NCI-H146 (cell line): Measurements from ENCODE around the gene SORCS2.

Source experiments
- DNase-seq: peaks from one replicate; lab custom pipeline; 2025; lab: John Stamatoyannopoulos, UW

The SORCS2 gene

DNA sequence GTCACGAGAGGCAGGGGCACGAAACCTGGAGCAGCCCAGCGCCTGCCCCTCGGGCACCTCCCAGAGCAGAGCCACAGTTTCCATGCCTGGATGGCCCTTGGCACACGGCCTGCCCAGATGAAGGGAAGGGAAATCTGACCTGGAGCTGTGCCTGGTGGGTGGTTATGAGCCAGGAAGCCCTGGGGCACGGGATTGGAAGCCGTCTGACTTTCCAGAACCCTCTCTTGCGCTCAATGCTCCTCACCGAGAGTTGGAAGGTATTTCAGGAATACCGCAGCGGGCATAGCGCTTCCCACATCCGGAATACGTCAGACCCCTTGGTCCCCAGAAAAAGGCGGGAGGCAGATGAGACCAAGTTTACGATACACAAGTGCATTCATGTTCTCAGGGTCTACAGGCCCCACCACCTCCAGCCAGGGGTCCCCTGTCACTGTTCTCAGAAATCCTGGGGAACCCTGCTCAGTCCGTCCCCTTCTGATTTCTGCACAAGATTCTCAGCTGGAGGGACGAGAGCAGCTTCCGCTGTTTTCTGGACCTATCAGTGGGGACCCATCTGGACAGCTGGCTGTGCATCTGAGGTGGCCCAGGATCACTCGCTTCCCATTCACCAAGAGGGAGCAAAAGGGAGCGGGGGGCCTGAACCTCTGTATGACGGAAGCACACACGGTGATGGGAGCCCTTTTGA, 574.5 kb downstream of the SORCS2 start:
- DNase-seq, result no peak

DNA sequence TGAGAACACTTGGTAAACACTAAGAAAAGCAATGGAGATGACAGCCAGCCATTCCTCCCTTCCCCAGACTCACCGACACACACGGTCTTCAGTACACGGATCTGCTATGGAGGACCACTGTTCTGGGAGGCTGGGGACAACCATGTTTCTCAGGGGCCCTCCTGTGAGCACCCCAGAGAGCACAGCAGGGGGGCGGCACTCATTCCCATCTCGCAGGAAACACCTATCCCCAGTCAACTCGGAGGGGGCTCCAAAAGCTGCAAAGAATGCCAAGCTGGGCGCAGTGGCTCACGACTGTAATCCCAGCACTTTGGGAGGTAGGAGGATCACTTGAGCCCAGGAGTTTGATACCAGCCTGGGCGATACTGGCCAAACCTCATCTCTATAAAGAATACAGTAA, 575.2 kb downstream of the SORCS2 start:
- no peak for DNase-seq

DNA sequence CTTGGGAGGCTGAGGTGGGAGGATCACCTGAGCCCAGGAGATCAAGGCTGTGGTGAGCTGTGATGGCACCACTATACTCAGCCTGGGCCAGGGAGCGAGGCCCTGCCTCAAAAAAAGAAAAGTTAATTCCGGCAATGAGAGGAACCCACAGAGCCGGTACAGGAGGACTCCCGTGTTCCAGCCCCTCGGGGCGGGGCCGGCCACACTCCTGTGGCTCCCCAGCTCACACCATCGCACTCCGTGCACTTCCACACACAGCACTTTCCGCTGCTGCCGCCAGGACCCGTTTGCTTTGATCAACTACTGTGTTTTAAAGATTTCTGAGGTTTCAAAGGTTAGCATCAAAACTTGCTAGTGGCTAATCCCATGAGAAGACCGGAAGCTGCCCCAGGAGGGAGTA, 575.6 kb downstream of the SORCS2 start:
- no peak for DNase-seq

DNA sequence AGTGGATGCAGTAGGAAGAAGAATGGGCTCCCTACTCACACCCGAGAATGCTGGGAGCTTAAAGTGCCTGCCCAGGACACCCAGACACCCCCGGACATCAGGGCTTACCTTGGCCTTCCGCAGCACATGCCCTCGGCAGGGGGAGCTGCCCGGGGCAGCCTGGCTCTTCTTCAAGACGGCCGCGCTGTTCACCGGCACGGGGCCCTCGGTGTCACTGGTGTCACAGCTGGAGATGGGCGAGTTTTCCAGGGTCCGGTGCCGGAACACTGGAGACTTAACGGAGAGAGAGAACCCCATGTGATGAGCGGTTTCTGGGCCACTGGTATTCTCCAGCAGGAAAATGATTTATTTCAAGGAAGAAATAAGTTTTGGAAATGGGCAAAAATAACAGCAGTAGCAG, 576.4 kb downstream of the SORCS2 start:
- DNase-seq, result no peak

DNA sequence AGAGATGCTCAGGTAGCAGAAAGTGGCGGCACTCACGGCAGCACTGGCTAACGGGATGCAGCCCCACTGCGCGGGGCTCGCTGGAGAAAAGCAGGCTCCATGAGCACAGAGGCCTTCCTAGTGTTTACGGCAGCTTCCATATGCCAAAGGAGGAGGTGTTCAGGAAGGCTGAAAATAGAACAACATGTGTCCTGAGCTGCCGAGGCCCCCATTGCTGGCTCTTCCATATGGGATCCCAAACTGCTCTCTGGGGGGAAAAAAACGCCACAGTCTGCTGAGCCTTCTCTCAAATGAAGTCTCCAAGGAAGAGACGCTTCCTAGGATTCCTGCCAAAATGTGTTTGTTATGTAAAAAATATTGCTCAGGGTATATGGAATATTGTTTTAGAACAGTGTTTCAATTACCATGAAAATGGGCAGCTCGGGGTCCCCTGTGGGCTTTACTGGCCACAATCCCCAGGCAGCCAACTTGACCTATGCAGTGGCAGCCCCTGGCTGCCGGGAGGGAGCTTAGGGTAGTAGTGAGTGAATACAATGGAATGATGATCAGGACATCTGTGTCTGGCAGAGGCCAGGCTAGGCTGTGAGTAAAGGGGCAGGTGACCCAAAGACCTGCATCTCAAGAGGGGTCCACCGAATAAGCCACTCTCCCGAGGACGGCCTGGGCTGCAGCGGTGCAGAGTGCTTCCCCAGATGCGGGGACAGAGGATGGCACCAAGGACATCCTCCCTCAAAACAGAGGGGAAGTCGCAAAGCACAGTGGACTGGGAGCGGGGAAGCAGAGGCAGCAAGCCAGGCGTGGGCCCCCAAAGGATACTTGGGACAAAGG, 577.3 kb downstream of the SORCS2 start:
- no peak for DNase-seq

DNA sequence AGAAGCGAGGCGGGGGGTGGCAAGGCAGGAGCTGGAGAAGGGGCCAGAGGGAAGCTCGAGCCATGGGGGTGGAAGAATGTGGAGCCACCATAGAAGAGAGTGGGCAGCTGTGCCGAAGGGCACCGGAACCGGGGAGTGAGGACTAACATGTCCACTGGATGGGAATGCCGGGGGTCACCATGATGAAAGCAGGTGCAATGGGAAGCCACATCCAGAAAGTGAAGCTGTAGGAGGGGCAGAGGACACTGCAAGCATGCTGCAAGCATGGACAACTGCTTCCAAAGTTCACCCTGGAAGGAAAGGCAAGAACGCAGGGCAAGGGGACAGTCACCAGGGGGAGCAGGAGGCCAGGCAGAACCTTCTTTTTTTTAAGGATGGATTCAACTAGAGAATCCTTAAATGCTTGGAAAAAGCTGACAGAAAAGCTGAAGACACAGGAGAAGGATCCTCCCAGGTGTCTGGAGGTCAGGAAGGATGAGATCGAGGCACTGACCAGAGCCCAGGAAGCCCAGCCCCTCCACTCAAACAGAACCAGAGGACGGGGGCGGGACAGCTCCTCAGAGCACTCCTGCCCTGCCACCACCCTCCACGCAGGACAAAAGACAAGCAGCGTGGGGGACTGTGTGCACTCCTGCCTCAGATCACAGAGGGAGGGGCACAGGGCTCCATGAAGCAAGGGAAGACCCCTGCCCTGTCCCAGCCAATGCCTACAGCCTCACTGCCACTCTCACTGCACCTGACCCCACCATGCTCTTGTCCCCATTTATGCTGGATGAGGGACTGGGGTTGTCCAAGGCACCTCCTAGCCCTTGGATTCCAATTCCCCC, 578.1 kb downstream of the SORCS2 start:
- DNase-seq, result no peak

DNA sequence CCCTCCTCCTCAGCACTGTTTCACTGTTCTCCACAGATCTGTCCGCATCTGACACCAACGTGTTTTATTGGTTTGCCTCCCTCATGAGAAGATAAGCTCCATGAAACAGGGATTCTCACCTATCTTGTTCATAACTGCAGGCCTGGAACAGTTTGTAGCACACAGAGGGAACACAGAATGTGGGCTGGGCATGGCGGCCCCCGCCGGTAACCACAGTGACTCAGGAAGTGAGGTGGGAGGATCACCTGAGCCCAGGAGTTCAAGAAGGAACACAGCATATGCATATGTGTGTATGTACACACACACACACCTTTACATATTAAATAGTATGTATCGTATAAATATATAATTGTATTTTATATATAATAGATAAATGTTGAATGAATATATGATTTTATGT, 578.7 kb downstream of the SORCS2 start:
- DNase-seq, result no peak

DNA sequence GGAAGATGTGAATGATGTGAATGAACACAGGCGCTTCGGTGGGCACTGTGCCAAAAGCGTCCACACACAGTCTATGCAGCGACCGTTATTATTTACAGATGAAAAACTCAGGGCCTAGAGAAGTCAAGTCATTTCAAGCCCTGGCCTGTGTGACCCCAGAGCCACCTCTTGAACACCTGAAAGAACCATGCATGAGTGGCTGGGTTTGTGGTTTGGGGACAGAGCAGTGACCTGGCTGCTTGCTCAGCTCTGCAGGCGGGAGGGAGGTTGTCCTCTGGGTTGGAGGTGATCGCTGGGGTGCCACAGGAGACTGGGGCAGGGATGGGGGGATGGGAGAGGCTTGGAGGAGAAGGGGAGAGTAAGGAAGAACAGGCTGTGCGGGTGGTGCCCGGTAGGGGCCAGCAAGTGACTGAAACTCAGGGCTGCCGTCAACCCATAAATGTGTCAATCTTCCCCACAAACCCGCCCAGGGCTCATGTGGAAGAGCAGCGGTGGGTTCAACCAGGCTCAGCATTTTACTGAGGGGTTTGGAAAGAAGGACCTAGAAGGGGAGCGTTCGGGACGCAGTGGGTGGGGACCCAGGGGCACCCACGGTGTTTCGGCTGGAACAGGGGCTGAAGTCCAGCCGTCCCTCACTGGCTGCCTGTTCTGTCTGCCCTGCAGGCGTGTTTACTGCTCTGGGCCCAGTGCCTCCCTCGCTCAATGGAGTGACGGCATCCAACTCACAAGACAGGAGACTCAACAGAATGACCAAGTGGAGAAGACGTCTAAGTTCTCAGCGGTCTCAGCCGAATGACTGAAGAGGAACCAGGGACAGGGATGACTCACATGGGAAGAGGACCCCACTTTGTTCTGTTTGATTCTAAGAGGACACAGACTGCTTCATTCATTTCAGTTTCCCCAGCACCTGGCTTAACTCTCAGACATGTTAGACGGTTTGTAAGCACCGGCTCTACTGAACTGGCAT, 579.5 kb downstream of the SORCS2 start:
- no peak for DNase-seq

DNA sequence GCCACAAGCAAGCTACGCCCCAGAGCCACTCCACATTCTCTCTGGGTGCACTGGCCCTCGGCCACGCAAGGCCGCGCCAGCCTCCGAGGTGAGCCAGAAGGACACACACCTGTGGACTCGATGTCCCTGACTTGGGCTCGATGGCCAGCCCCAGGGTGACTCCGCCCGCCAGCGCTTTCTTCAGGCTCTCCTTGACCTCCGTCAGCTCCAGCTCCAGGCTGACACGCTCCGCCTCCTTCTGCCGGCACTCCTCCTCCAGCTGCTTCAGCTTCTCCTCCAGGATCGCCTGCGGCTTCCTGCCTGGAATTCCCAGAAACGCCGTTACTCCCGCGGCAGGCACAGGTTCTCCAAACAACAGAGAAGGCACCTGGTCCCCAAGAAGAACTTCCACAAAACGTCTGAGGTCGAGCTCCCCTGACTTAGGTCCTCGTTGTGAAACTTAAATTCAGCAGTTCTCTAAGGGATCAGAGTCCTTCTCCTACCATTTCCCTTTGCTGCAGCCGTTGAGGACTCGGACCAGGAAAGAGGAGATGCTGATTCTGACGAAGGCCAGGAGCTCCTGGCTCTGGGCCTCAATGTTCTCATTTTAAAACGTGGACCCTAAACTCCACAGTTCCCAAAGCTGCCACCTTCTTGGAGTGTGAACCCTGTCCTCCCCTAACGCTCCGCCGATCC, 580.5 kb downstream of the SORCS2 start:
- DNase-seq, result no peak

DNA sequence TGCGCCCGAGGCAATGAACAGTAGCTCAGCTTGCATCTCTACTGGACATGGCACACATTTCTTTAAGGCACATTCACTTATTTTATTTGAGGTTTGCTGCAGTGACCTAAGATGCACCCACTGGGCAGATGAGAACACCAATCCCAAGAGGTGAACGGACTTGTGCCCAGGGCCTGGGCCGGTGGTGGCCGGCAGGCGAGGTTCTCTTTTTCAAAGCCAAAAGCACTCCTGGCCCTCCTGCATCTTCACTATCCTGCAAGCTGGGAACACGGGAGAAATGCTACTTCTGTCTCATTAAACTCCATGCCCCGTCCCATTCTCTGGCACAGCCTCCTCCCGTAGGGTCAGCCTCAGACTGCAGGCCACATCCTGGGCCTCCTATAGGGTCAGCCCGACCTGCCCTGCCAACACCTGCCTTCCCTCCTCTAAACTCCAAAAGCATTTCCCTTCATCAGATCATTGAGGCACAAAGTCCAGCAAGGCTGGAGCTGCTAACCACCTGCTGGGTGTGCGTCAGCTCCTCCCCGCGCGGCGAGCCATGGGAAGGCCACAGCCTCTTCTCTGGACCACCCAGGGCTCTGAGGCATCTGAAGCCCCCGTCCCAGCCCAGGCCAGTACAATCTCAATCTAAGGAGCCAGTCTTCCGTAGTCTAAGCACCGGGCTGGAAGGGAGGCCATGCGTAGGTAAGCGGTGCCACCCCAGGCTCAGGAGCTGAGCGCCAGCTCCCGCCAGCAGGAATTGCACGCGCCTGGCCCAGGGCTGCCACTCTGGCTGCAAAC, 581.3 kb downstream of the SORCS2 start:
- no peak for DNase-seq

DNA sequence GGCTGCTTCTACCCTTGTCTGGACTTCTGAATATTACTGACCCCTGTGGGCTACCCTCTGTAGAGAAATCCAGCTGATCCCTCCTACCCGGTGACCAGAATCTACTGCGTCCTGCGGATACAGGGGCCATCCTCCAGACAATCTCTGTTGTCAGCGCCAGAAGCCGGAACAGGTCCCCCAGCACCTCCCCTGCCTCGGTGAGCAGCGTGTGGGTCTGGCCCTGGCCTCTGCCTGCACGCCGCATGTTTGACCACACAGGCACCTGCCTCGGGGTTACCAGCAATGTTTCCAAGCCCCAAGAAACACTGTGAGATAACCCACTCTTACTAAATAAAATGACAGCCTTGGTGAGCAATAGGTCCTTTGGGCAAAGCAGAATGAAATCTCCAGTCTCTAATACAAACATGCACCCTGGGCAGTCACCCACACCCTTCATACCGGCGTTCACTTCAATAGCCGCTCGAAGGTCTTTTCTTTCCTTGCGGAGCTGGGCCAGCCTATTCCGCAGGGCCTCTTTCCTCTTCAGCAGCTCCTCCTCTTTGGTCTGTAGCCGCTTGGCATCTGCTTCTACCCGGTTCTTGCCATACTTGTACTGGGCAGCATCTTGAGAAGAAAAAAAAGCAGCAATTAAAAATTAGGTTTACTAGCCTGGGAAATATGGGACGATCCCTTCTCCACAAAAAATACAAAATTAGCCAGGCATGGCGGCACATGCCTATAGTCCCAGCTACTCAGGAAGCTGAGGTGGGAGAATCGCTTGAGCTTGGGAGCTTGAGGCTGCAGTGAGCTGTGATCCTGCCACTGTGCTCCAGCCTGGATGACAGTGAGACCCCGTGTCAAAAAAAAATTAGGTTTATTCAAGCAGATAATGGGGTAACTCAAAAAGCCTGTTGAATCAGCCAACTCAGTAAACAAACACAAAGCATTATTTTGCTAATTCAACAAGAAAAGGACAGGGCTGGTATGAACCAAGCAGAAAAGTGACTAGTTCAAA, 582.3 kb downstream of the SORCS2 start:
- DNase-seq, result no peak

DNA sequence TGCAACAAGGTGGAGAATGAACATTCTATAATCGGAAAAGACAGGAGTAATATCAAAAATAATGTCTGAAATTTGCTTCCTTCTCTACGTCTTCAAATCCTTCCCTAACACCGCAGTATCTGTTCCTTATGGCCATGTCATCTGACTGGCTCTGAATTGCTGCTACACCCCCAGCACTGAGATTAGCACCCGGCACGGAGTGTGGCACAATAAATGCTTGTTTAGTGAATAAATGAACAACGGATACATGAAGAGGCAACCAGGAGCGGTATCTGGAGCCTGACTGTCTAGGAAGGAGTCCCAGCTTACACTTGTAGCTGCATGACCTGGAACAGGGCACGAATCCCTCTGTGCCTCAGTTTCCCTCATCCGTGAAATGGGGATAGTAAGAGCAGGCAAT, 583.1 kb downstream of the SORCS2 start:
- no peak for DNase-seq

DNA sequence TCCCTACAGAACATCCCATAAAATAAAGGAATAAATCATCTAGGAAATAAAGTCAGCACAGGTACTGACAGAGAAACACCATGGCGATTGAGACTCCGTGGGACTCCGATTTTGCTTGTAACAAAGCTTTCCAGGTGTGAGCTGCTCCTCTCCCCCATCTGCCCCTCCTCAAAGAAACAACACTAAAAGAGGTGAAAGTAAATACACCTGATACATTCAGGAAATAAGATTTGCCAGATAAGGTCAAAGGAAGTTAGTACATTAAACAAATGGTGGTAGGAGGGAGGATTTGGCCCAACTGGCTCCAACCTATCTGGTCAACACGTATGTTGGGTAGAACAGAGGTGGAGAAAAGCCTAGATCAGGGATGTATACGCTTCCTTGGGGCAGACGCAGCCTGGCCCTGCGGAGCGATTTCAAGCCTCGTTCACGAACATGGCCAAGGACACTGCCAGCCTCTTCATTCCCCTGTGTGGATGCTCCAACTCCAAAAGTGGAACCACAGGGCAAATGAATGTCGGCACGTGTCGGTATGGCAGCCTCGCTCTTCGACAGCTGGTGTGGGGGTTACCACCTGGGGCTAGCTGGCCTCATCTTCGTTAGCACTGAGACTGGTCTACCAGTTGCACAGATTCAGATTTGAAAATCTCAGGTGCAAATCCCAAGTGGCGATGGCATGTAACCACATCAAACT, 584.8 kb downstream of the SORCS2 start:
- peak; percentile 48 for DNase-seq

DNA sequence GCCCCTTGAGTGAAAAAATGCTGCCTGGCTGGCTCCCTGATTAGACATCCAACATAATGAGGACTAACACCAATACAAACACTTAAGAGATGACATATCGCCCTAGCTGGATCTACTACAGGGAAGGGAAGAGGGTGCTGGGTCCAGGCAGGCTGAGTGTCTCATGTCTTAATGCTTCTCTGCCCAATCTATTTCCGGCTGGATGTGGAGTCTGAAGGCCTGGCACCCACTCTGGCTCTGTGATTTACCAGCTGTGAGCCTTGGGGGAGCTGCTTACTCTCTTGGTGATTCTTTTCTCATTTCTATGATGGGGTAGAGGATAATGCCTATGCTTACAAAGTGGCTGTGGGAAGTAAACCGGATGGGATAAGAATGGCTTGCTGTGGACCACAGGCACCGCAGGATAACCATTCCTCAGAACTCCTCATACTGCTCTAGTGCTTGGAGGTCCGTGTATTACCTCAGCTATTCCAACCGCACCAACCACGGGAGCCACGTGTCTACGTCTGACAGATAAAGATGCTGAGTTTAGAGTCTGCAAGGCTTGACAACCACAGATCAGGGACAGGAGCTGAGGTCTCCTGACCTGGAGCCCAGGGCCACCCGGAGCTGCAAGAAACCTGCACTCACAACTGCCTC, 585.7 kb downstream of the SORCS2 start:
- DNase-seq, result no peak

DNA sequence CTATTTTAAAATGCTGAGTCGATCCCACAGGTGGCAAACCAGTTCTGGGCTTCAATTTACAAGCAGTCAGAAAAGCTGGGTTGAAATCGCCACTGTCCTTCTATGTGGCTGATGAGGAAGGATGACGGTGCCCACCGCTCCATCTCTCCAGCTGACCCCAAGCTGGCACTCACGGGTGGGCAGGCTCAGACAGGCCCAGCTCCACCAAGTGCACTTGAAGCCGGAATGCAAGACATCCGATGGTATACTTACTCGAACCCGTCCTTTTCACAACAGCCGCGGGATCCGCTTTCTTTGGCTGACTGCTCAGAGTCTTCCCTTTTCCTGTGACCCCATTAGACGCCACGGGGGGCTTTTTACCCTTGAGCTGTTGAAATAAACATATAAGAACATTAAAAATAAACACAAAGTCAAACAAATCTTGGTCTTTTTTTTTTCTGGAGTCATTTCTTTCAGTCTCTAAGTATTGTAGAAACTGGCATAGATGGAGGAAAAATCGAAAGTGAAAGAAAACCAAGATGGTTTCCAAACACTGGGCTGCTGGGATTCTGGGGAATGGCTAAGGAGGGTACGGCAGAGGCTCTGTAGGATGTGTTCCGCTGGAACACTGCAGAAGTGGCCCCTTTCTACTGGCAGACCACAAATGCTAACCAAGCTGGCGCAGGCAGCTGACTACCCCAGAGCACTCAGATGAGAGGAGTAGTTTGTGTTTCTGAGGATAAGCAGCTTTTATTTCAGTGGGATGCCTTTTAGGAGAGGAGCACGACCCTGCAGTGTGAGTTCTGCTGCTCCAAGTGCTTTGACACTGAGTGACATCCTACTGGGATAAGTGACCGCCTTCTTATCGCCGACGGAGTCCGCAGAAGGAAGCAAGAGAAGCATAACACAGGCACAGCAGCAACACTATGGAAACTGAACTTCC, 586.4 kb downstream of the SORCS2 start:
- no peak for DNase-seq

DNA sequence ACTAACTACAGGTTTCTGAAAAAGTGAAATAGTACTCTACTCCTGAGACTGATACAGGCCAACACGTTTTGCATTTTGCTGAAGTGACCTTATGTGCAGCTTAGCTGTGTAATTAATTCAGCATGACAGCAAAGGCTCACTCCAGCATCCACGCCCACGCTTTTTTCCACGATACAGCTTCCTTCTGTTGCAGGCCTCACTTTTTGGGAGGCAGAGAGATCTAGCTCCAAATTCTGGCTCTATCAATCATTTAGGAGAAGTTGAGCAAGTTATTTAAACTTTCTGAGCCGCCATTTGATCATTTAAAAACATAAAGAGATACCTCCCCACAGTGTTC, 587.1 kb downstream of the SORCS2 start:
- no peak for DNase-seq
